SK-N-SH (cell line): ENCODE measurements around the gene MYO15A. TPM values are rescaled to one million over a fixed set of nuclear protein-coding genes. Genes with fewer than 3 reads are reported as not detected.

ENCODE experiments used
- CTCF ChIA-PET: fragments of 300-600, 350-600 bp; formaldehyde crosslinking; extraction: SDS; loops from one replicate; lab custom pipeline; 2021; lab: Yijun Ruan, JAX
- POLR2A ChIA-PET: fragments of 350-600 bp; sonication (Branson Sonifier 250); formaldehyde crosslinking; extraction: SDS; loops from one replicate; lab custom pipeline; 2020; ENCODE audit warnings: antibody characterized with exemption, inconsistent platforms; lab: Yijun Ruan, JAX
- DNase-seq: peaks from one replicate; pipeline ENCODE4 v3.0.0; 2012
- H2AFZ ChIP-seq: fragments of 200-600 bp; sonication (generic); 2 replicates; pipeline ENCODE4 v1.8.1; 2016; ENCODE audit warnings: antibody characterized with exemption, mild to moderate bottlenecking, low read depth
- H3F3A ChIP-seq: fragments of 200-600 bp; sonication (generic); replicated peaks from 2 replicates; pipeline ENCODE3; 2016; ENCODE audit warnings: antibody characterized with exemption, mild to moderate bottlenecking; ENCODE audit not compliant: insufficient read depth
- H3K27ac ChIP-seq, 2 experiments: fragments of 200-500 bp in 1 of 2; fragments of 200-600 bp in 1 of 2; sonication (Bioruptor generic) in 1 of 2; sonication (generic), shearing (Covaris generic) in 1 of 2; 2 replicates each; pipeline versions ENCODE4 v1.5.1 to v1.6.1; 2014 to 2016; ENCODE audit warnings: low read depth in 2 of 2, inconsistent platforms in 1 of 2, low read length in 1 of 2, mild to moderate bottlenecking in 1 of 2, mixed read lengths in 1 of 2
- H3K27me3 ChIP-seq: fragments of 200-600 bp; sonication (generic), shearing (Covaris generic); 2 replicates; pipeline ENCODE4 v1.6.1; 2016; ENCODE audit warnings: mixed run types; ENCODE audit not compliant: insufficient read depth
- H3K36me3 ChIP-seq, 2 experiments: fragments of 200-500 bp in 1 of 2; fragments of 200-600 bp in 1 of 2; sonication (Bioruptor generic) in 1 of 2; sonication (generic) in 1 of 2; replicated peaks in 1 of 2; 2 replicates each; pipeline versions ENCODE3 to v1.5.1; 2014 to 2016; ENCODE audit warnings: low read length in 1 of 2, mild to moderate bottlenecking in 1 of 2; ENCODE audit not compliant: insufficient read depth in 2 of 2, control insufficient read depth in 1 of 2
- H3K4me1 ChIP-seq, 2 experiments: fragments of 200-500 bp in 1 of 2; fragments of 200-600 bp in 1 of 2; sonication (Bioruptor generic) in 1 of 2; sonication (generic), shearing (Covaris generic) in 1 of 2; 2 replicates each; pipeline versions ENCODE4 v1.5.1 to v1.6.1; 2014 to 2016; ENCODE audit warnings: low read depth in 1 of 2, low read length in 1 of 2, mixed run types in 1 of 2; ENCODE audit not compliant: insufficient read depth in 2 of 2, control insufficient read depth in 1 of 2
- H3K4me2 ChIP-seq: fragments of 200-600 bp; sonication (generic), shearing (Covaris generic); 2 replicates; pipeline ENCODE4 v1.6.1; 2017; ENCODE audit warnings: mixed run types
- H3K4me3 ChIP-seq, 2 experiments: fragments of 200-500 bp in 1 of 2; fragments of 200-600 bp in 1 of 2; sonication (Bioruptor generic) in 1 of 2; sonication (generic), shearing (Covaris generic) in 1 of 2; 2 replicates each; pipeline versions ENCODE4 v1.5.1 to v1.8.1; 2014 to 2016; ENCODE audit warnings: low read depth in 2 of 2, inconsistent platforms in 1 of 2, low read length in 1 of 2, mild to moderate bottlenecking in 1 of 2, mixed read lengths in 1 of 2, moderate library complexity in 1 of 2
- H3K79me2 ChIP-seq: fragments of 200-600 bp; sonication (generic); 2 replicates; pipeline ENCODE4 v1.8.1; 2017; ENCODE audit warnings: mild to moderate bottlenecking; ENCODE audit not compliant: insufficient read depth
- H3K9ac ChIP-seq: fragments of 200-600 bp; sonication (generic); 2 replicates; pipeline ENCODE4 v1.6.1; 2017; ENCODE audit warnings: mixed run types
- H3K9me2 ChIP-seq: fragments of 200-600 bp; sonication (generic); 2 replicates; pipeline ENCODE4 v1.6.1; 2017; ENCODE audit warnings: mixed run types
- H3K9me3 ChIP-seq: fragments of 200-600 bp; sonication (generic); 2 replicates; pipeline ENCODE4 v1.6.1; 2017; ENCODE audit warnings: mixed run types, mild to moderate bottlenecking, moderate library complexity
- H4K20me1 ChIP-seq: fragments of 200-600 bp; sonication (generic); 2 replicates; pipeline ENCODE4 v1.6.1; 2017; ENCODE audit warnings: mild to moderate bottlenecking, mixed run types; ENCODE audit not compliant: insufficient read depth
- ELF1 ChIP-seq: IDR thresholded peaks from 2 replicates; pipeline ENCODE4 v1.4.0; 2012
- EP300 ChIP-seq, 2 experiments: IDR thresholded peaks; 2 replicates each; pipeline versions ENCODE4 v1.4.0 to v1.6.1; 2012; ENCODE audit warnings: borderline replicate concordance in 1 of 2, low read depth in 1 of 2, low read length in 1 of 2
- FOXJ3 ChIP-seq: sonication (generic); formaldehyde crosslinking; IDR thresholded peaks from 2 replicates; pipeline ENCODE4 v1.5.1; 2020; ENCODE audit warnings: mild to moderate bottlenecking, missing genetic modification reagents
- FOXM1 ChIP-seq: IDR thresholded peaks from 2 replicates; pipeline ENCODE4 v1.4.0; 2012; ENCODE audit warnings: low read depth, mild to moderate bottlenecking
- GABPA ChIP-seq: IDR thresholded peaks from 2 replicates; pipeline ENCODE4 v1.4.0; 2012; ENCODE audit warnings: low read depth, mild to moderate bottlenecking
- GATA2 ChIP-seq: sonication (generic); formaldehyde crosslinking; IDR thresholded peaks from 2 replicates; pipeline ENCODE4 v1.5.0; 2020; ENCODE audit warnings: mild to moderate bottlenecking, missing genetic modification reagents
- JUND ChIP-seq: IDR thresholded peaks from 2 replicates; pipeline ENCODE4 v1.4.0; 2012
- MAX ChIP-seq: IDR thresholded peaks from 2 replicates; pipeline ENCODE4 v1.4.0; 2012; ENCODE audit warnings: low read depth
- MEF2A ChIP-seq: IDR thresholded peaks from 2 replicates; pipeline ENCODE4 v1.4.0; 2012; ENCODE audit warnings: low read depth, borderline replicate concordance
- MXI1 ChIP-seq: IDR thresholded peaks from 2 replicates; pipeline ENCODE4 v1.6.1; 2012; ENCODE audit warnings: mild to moderate bottlenecking, low read depth, low read length, improper control_type of control experiment
- REST ChIP-seq: IDR thresholded peaks from 2 replicates; pipeline ENCODE4 v1.6.1; 2012; ENCODE audit warnings: mild to moderate bottlenecking, low read depth, low read length, moderate library complexity
- RFX5 ChIP-seq: IDR thresholded peaks from 2 replicates; pipeline ENCODE4 v1.6.1; 2012; ENCODE audit warnings: mild to moderate bottlenecking, improper control_type of control experiment, low read length
- RXRA ChIP-seq: IDR thresholded peaks from 2 replicates; pipeline ENCODE4 v1.4.0; 2012; ENCODE audit warnings: low read depth, mild to moderate bottlenecking, borderline replicate concordance
- SIN3A ChIP-seq: IDR thresholded peaks from 2 replicates; pipeline ENCODE4 v1.6.1; 2012; ENCODE audit warnings: low read depth, mild to moderate bottlenecking, low read length, moderate library complexity, borderline replicate concordance
- SMC3 ChIP-seq: IDR thresholded peaks from 2 replicates; pipeline ENCODE4 v1.6.1; 2012; ENCODE audit warnings: low read depth, low read length, improper control_type of control experiment
- TCF12 ChIP-seq: IDR thresholded peaks from 2 replicates; pipeline ENCODE4 v1.4.0; 2012
- TEAD4 ChIP-seq: IDR thresholded peaks from 2 replicates; pipeline ENCODE4 v1.4.0; 2012; ENCODE audit warnings: mild to moderate bottlenecking, borderline replicate concordance; ENCODE audit not compliant: insufficient read depth
- WGBS: methylation state at CpG from one replicate; pipeline ENCODE4 v1.1.6; 2017; ENCODE audit warnings: low lambda C conversion rate; 5-methylcytosine and 5-hydroxymethylcytosine counted together
- polyA plus RNA-seq, 3 experiments: library from polyadenylated mRNA; depleted of rRNA; stranded (reverse); fragments of >200 nt; gene quantifications; 2 replicates each; pipeline ENCODE4 v1.2.3, GENCODE V29; 2012
- TF ChIP-seq, protein P1 (sequence below): IDR thresholded peaks from 2 replicates; pipeline ENCODE4 v1.4.0; 2012; ENCODE audit warnings: low read depth, borderline replicate concordance
- TF ChIP-seq, protein P2 (sequence below): fragments of 200-600 bp; sonication (generic); IDR thresholded peaks from 2 replicates; pipeline ENCODE4 v1.6.1; 2017; ENCODE audit warnings: antibody characterized with exemption, mild to moderate bottlenecking, moderate library complexity

MYO15A gene
- polyA plus RNA-seq, 1 of the 3 experiments (the other 2 are of a cell fraction), result 0.43 TPM

GRCh38 chr17:18120461-18121017 is 12.0 kb downstream of the MYO15A start:
- 97% methylated on average over 61 of the region's 68 CpGs for WGBS
- Histone ChIP-seq H3K27me3 (no peaks in the 10 kb centered on the region), H3K27ac (no peak overlapping the region), H3K79me2 (no peaks in the 10 kb centered on the region), H3K4me1 (peaks cover 0 to 6% of the 10 kb centered on the region in 2 experiments; a peak in 1 of 4 replicates), H3K36me3 (no peaks in the 10 kb centered on the region), H3K4me3 (no peak overlapping the region), H4K20me1 (no peaks in the 10 kb centered on the region), H3K9ac (no peak overlapping the region), H3K9me3 (no peaks in the 10 kb centered on the region), H2AFZ (no peak overlapping the region), H3K9me2 (no peaks in the 10 kb centered on the region), H3K4me2 (no peak overlapping the region), H3F3A (no peaks in the 10 kb centered on the region)
- POLR2A ChIA-PET, result no interaction called here
- TF ChIP-seq MXI1, result no peak
- TF ChIP-seq GATA2 (CRISPR knock-in tag), result no peak
- TF ChIP-seq REST, result no peak
- TF ChIP-seq SMC3, result no peak
- TF ChIP-seq EP300 (IDR thresholded peaks at IDR 0.05; ENCODE audit: borderline replicate concordance in 1 of 2, low read depth in 1 of 2, low read length in 1 of 2), result no peak
- TF ChIP-seq ELF1, result no peak
- no peak for TF ChIP-seq MEF2A
- TF ChIP-seq GABPA, result no peak
- TF ChIP-seq RXRA, result no peak
- no peak for TF ChIP-seq FOXM1
- CTCF ChIA-PET, result interaction anchor here (1.2 kb wide), 1 partner anchor 57 kb away, joined by 3 read pairs; no protein-coding TSS in a partner anchor
- DNase-seq, result no peak

- no peak for DNase-seq
- WGBS, result 83% methylated on average over 25 of the region's 54 CpGs
- Histone ChIP-seq H4K20me1 (no peaks in the 10 kb centered on the region), H3K36me3 (no peaks in the 10 kb centered on the region), H3K4me2 (no peak overlapping the region), H3K9ac (no peak overlapping the region), H3K4me1 (peaks cover 0 to 6% of the 10 kb centered on the region in 2 experiments; a peak in 1 of 4 replicates), H3K27ac (no peak overlapping the region), H2AFZ (no peak overlapping the region), H3K9me3 (no peaks in the 10 kb centered on the region), H3K4me3 (no peak overlapping the region), H3K9me2 (no peaks in the 10 kb centered on the region), H3K79me2 (no peaks in the 10 kb centered on the region), H3F3A (no peaks in the 10 kb centered on the region), H3K27me3 (no peaks in the 10 kb centered on the region)
- ChIA-PET CTCF (interaction anchor here (1.2 kb wide), 1 partner anchor 56 kb away, joined by 3 read pairs; no protein-coding TSS in a partner anchor), POLR2A (interaction anchor here (0.6 kb wide), 1 partner anchor 93 kb away, joined by 3 read pairs; no protein-coding TSS in a partner anchor)
- TF ChIP-seq SIN3A (no peak), TEAD4 (no peak), FOXJ3 (no peak), GABPA (no peak), FOXM1 (no peak), TCF12 (no peak), MAX (no peak), JUND (no peak), RFX5 (no peak), GATA2 (CRISPR knock-in tag) (no peak)
- TF ChIP-seq, protein P1, sequence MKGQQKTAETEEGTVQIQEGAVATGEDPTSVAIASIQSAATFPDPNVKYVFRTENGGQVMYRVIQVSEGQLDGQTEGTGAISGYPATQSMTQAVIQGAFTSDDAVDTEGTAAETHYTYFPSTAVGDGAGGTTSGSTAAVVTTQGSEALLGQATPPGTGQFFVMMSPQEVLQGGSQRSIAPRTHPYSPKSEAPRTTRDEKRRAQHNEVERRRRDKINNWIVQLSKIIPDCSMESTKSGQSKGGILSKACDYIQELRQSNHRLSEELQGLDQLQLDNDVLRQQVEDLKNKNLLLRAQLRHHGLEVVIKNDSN, result no peak
- TF ChIP-seq, protein P2, sequence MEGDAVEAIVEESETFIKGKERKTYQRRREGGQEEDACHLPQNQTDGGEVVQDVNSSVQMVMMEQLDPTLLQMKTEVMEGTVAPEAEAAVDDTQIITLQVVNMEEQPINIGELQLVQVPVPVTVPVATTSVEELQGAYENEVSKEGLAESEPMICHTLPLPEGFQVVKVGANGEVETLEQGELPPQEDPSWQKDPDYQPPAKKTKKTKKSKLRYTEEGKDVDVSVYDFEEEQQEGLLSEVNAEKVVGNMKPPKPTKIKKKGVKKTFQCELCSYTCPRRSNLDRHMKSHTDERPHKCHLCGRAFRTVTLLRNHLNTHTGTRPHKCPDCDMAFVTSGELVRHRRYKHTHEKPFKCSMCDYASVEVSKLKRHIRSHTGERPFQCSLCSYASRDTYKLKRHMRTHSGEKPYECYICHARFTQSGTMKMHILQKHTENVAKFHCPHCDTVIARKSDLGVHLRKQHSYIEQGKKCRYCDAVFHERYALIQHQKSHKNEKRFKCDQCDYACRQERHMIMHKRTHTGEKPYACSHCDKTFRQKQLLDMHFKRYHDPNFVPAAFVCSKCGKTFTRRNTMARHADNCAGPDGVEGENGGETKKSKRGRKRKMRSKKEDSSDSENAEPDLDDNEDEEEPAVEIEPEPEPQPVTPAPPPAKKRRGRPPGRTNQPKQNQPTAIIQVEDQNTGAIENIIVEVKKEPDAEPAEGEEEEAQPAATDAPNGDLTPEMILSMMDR, result no peak
Measured at GRCh38 chr17:18121144-18121910, 12.8 kb downstream of the MYO15A start.
